ENCODE data around the gene LSAMP. TPM values are rescaled to one million over a fixed set of nuclear protein-coding genes. Genes with fewer than 3 reads are reported as not detected.

Gene LSAMP
- total RNA-seq, 1 experiment from 2014 or later = 0.90 TPM

DNA sequence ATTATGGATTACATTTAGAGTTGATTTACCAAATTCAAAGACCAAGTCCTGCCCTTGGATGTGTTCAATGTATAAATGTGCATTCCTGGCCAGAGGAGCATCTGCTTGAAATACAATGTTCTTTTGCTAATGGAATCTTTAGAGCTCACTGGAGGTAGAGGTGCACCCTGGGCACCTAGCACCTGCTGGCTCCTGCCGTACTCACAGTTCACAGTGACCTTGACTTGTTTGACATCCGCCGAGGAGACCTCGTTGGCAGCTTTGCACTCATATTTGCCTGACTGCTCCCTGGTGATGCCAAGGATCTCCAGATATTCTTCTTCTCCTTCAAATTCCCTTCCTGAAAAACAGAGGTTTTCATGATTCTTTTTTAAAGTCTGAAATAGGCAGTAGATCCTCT is 593.0 kb downstream of the LSAMP start:
- no peaks in the 10 kb centered on the region for H4K20me1 ChIP-seq (ENCODE audit: control insufficient read depth, insufficient read depth, insufficient read length)
- H3K27me3 Mint-ChIP-seq (ENCODE audit: low read depth) = no peaks in the 10 kb centered on the region
- H3K23ac ChIP-seq (ENCODE audit: insufficient read length, low read depth, low read length) = no peak overlapping the region
- no peak overlapping the region for H3K56ac ChIP-seq (ENCODE audit: insufficient read length, low read depth, low read length)
- H3K9me3 ChIP-seq (ENCODE audit: control insufficient read depth, low read depth, low read length) = no peaks in the 10 kb centered on the region
- H2BK120ac ChIP-seq (ENCODE audit: low read depth, low read length, poor library complexity, severe bottlenecking) = no peak overlapping the region
- no peak overlapping the region for H3K9ac ChIP-seq (ENCODE audit: extremely low read depth, insufficient read length, low read length)
- H2BK20ac ChIP-seq (ENCODE audit: low read depth, low read length, poor library complexity, severe bottlenecking) = no peak overlapping the region
- no peak overlapping the region for H3K4me3 Mint-ChIP-seq
- DNase-seq = no peak
- H3K27me3 ChIP-seq (ENCODE audit: insufficient read depth, low read length) = no peaks in the 10 kb centered on the region
- no peak overlapping the region for H3K14ac ChIP-seq (ENCODE audit: insufficient read depth, low read length)
- no peak overlapping the region for H3K18ac ChIP-seq (ENCODE audit: insufficient read length, low read depth, low read length)
- no peak overlapping the region for H4K91ac ChIP-seq (ENCODE audit: insufficient read length, low read depth, low read length)
- H3K4me1 Mint-ChIP-seq = peaks cover 15 to 21% of the 10 kb centered on the region in 2 experiments
- H2AFZ ChIP-seq (ENCODE audit: low read length) = no peak overlapping the region
- TF ChIP-seq, protein P1, sequence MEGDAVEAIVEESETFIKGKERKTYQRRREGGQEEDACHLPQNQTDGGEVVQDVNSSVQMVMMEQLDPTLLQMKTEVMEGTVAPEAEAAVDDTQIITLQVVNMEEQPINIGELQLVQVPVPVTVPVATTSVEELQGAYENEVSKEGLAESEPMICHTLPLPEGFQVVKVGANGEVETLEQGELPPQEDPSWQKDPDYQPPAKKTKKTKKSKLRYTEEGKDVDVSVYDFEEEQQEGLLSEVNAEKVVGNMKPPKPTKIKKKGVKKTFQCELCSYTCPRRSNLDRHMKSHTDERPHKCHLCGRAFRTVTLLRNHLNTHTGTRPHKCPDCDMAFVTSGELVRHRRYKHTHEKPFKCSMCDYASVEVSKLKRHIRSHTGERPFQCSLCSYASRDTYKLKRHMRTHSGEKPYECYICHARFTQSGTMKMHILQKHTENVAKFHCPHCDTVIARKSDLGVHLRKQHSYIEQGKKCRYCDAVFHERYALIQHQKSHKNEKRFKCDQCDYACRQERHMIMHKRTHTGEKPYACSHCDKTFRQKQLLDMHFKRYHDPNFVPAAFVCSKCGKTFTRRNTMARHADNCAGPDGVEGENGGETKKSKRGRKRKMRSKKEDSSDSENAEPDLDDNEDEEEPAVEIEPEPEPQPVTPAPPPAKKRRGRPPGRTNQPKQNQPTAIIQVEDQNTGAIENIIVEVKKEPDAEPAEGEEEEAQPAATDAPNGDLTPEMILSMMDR (conservative IDR thresholded peaks at IDR 0.05) = no peak
- no peak overlapping the region for H2AK5ac ChIP-seq (ENCODE audit: insufficient read length, low read length)
- no peak overlapping the region for H3K27ac ChIP-seq (ENCODE audit: insufficient read length, low read depth, low read length)
- no CpG with 5 or more reads among the region's 4 CpGs for WGBS (ENCODE audit: extremely low coverage, insufficient read length, low lambda C conversion rate)
- no peak overlapping the region for H3T11ph ChIP-seq (ENCODE audit: low read length)
- no peak overlapping the region for H2BK15ac ChIP-seq (ENCODE audit: low read depth, low read length)
- no peak overlapping the region for H3K4me2 ChIP-seq (ENCODE audit: insufficient read depth, insufficient read length, low read length)
- no peaks in the 10 kb centered on the region for H3K9me3 Mint-ChIP-seq
- no peaks in the 10 kb centered on the region for H3K36me3 Mint-ChIP-seq (ENCODE audit: insufficient read depth in 1 of 3, low read depth in 3 of 3)
- no peak overlapping the region for H2BK5ac ChIP-seq (ENCODE audit: insufficient read length, low read length)
- H3K4ac ChIP-seq (ENCODE audit: low read depth, low read length) = no peak overlapping the region
- no peaks in the 10 kb centered on the region for H3K79me1 ChIP-seq (ENCODE audit: insufficient read depth, low read depth, low read length, poor library complexity, severe bottlenecking)
- H2BK12ac ChIP-seq (ENCODE audit: insufficient read length, low read depth, low read length) = no peak overlapping the region
- no peaks in the 10 kb centered on the region for H3K79me2 ChIP-seq (ENCODE audit: insufficient read depth, low read length)
- H3K27ac Mint-ChIP-seq = no peak overlapping the region
- peaks cover 5% of the 10 kb centered on the region for H3K4me1 ChIP-seq (ENCODE audit: insufficient read depth, low read length)
- no peak overlapping the region for H4K5ac ChIP-seq (ENCODE audit: insufficient read length, low read depth, low read length)
- H4K8ac ChIP-seq (replicated peaks; ENCODE audit: insufficient read length, low read depth, low read length) = no peak overlapping the region
- no peaks in the 10 kb centered on the region for H3K23me2 ChIP-seq (ENCODE audit: insufficient read length, low read depth, low read length, poor library complexity, severe bottlenecking)
